HepG2 (cell line): Measurements from ENCODE around the gene VAC14. TPM values are rescaled to one million over a fixed set of nuclear protein-coding genes. Genes with fewer than 3 reads are reported as not detected.

Experiments
- MAFK ChIP-seq, 2 experiments: IDR thresholded peaks in 1 of 2; conservative IDR thresholded peaks in 1 of 2; 2 replicates each; pipeline ENCODE4 v1.6.1; 2011; ENCODE audit warnings: improper control_type of control experiment in 2 of 2, low read length in 2 of 2
- MED1 ChIP-seq: sonication (generic); formaldehyde crosslinking; IDR thresholded peaks from 2 replicates; pipeline ENCODE4 v1.4.0; 2020; ENCODE audit warnings: missing genetic modification reagents
- MLLT10 ChIP-seq: sonication (generic); formaldehyde crosslinking; IDR thresholded peaks from 2 replicates; pipeline ENCODE4 v1.4.0; 2020; ENCODE audit warnings: missing genetic modification reagents
- MLXIP ChIP-seq: sonication (generic); formaldehyde crosslinking; IDR thresholded peaks from 2 replicates; pipeline ENCODE4 v1.9.0; 2021; ENCODE audit warnings: missing genetic modification reagents, borderline replicate concordance
- NCOA5 ChIP-seq: sonication (generic); formaldehyde crosslinking; IDR thresholded peaks from 2 replicates; pipeline ENCODE4 v1.4.0; 2020; ENCODE audit warnings: missing genetic modification reagents
- RXRB ChIP-seq: IDR thresholded peaks from 2 replicates; pipeline ENCODE4 v1.6.1; 2016; ENCODE audit warnings: borderline replicate concordance, missing genetic modification reagents, missing compliant biosample characterization
- SMYD3 ChIP-seq: sonication (generic); formaldehyde crosslinking; IDR thresholded peaks from 2 replicates; pipeline ENCODE4 v1.8.1; 2023; ENCODE audit warnings: mild to moderate bottlenecking, missing genetic modification reagents
- ZNF264 ChIP-seq: sonication (generic); formaldehyde crosslinking; IDR thresholded peaks from 2 replicates; pipeline ENCODE4 v1.4.0; 2020; ENCODE audit warnings: missing genetic modification reagents
- ZNF354B ChIP-seq: sonication (generic); formaldehyde crosslinking; IDR thresholded peaks from 2 replicates; pipeline ENCODE4 v1.8.0; 2022; ENCODE audit warnings: mild to moderate bottlenecking, missing genetic modification reagents
- ZNF713 ChIP-seq: sonication (generic); formaldehyde crosslinking; IDR thresholded peaks from 2 replicates; pipeline ENCODE4 v1.4.0; 2020; ENCODE audit warnings: mild to moderate bottlenecking, missing genetic modification reagents
- ZSCAN21 ChIP-seq: sonication (generic); formaldehyde crosslinking; IDR thresholded peaks from 2 replicates; pipeline ENCODE4 v1.8.0; 2022; ENCODE audit warnings: mild to moderate bottlenecking, missing genetic modification reagents, moderate library complexity, borderline replicate concordance
- ZSCAN22 ChIP-seq: sonication (generic); formaldehyde crosslinking; IDR thresholded peaks from 2 replicates; pipeline ENCODE4 v1.4.0; 2020; ENCODE audit warnings: mild to moderate bottlenecking, missing genetic modification reagents
- polyA plus RNA-seq, 8 experiments: library from polyadenylated mRNA; depleted of rRNA in 3 of 8; stranded (reverse) in 7 of 8; unstranded in 1 of 8; fragments of >200 nt; fragmentation: Illumina TruSeq in 4 of 8; extraction: Trizol in 4 of 8; gene quantifications; 2 replicates each; pipeline versions ENCODE4 v1.2.1 to v1.2.3, GENCODE V29; 2011 to 2016; ENCODE audit warnings: low read depth in 4 of 8, missing spikeins in 1 of 8, mixed read lengths in 1 of 8; ENCODE audit not compliant: insufficient read depth in 1 of 8
- total RNA-seq, 5 experiments: library from RNA; depleted of rRNA; stranded (reverse); fragments of >200 nt; fragmentation: Illumina TruSeq; extraction: Trizol; gene quantifications; 2 replicates each; pipeline ENCODE4 v1.2.3, GENCODE V29; 2016; ENCODE audit warnings: low read depth in 1 of 5
- TF ChIP-seq, protein P1 (sequence below): sonication (generic); formaldehyde crosslinking; IDR thresholded peaks from 2 replicates; pipeline ENCODE4 v1.5.1; 2020; ENCODE audit warnings: missing genetic modification reagents, mild to moderate bottlenecking, borderline replicate concordance
- TF ChIP-seq, protein P2 (sequence below): sonication (generic); formaldehyde crosslinking; IDR thresholded peaks from 2 replicates; pipeline ENCODE4 v1.9.0; 2022; ENCODE audit warnings: low read depth, missing genetic modification reagents

The VAC14 gene
- total and polyA plus RNA-seq, 2 of the 13 experiments (the other 11 are each of a cell fraction or from before 2014, with no cell fraction given) = 23.5 to 24.6 TPM

DNA sequence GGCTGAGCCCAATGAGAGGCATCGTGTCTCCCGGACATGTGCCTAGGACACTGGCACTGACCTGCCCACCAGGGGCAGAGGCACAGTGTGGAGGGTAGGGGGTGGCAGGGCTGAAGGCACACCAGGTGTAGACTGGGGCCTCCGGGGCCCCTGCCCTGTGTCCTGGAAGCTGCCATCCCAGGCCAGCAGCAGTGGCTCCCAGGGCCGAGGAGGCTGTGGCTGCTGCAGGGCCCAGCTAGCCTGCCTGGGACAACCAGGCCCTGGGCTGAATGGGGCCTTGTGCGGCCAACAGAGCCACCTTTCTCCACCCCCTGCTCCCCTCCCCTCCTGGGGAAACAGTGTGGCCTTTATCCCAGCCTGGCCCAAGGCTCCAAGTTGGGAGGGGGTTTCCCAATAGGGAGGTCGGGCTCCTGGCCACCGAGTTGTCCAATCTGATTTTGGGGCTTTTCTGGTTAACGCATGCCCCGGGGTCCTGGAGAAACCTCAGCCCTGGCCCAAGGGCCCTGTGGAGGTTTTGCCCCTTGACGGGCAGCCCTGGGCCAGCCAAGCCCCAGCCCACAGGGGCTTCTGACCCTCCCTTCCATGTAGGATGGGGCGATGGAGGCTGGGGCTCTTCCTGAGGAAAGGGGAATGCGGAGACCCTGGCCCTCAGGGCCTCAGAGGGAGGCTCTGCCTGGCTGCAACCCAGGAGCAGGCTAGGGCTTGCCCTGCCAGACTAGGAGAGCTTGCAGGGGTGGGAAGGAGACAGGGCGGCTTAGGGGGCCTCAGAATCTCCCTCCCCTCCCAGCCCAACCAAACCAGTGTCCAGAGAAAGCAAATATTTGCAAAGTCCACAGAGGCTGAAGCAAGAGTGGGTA lies 119.3 kb downstream of the VAC14 start (continued):
- TF ChIP-seq, protein P1, sequence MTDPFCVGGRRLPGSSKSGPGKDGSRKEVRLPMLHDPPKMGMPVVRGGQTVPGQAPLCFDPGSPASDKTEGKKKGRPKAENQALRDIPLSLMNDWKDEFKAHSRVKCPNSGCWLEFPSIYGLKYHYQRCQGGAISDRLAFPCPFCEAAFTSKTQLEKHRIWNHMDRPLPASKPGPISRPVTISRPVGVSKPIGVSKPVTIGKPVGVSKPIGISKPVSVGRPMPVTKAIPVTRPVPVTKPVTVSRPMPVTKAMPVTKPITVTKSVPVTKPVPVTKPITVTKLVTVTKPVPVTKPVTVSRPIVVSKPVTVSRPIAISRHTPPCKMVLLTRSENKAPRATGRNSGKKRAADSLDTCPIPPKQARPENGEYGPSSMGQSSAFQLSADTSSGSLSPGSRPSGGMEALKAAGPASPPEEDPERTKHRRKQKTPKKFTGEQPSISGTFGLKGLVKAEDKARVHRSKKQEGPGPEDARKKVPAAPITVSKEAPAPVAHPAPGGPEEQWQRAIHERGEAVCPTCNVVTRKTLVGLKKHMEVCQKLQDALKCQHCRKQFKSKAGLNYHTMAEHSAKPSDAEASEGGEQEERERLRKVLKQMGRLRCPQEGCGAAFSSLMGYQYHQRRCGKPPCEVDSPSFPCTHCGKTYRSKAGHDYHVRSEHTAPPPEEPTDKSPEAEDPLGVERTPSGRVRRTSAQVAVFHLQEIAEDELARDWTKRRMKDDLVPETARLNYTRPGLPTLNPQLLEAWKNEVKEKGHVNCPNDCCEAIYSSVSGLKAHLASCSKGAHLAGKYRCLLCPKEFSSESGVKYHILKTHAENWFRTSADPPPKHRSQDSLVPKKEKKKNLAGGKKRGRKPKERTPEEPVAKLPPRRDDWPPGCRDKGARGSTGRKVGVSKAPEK (CRISPR knock-in tag) = peak; percentile 19; the same call in 1 of the 2 replicates
- TF ChIP-seq NCOA5 (CRISPR knock-in tag) (no peak), MLXIP (no peak; the same call in 1 of the 2 replicates), MAFK (conservative IDR thresholded peaks at IDR 0.05 in 1 of 2, IDR thresholded peaks at IDR 0.05 in 1 of 2; ENCODE audit: low read length in 2 of 2) (no peak), RXRB (CRISPR knock-in tag) (peak; percentile 51), ZNF354B (CRISPR knock-in tag) (no peak; the same call in 1 of the 2 replicates), ZNF713 (no peak), ZNF264 (CRISPR knock-in tag) (peak; percentile 65), MED1 (CRISPR knock-in tag) (peak; percentile 53), ZSCAN22 (CRISPR knock-in tag) (no peak), MLLT10 (CRISPR knock-in tag) (no peak), SMYD3 (CRISPR knock-in tag) (no peak), ZSCAN21 (peak; percentile 46)
- TF ChIP-seq, protein P2, sequence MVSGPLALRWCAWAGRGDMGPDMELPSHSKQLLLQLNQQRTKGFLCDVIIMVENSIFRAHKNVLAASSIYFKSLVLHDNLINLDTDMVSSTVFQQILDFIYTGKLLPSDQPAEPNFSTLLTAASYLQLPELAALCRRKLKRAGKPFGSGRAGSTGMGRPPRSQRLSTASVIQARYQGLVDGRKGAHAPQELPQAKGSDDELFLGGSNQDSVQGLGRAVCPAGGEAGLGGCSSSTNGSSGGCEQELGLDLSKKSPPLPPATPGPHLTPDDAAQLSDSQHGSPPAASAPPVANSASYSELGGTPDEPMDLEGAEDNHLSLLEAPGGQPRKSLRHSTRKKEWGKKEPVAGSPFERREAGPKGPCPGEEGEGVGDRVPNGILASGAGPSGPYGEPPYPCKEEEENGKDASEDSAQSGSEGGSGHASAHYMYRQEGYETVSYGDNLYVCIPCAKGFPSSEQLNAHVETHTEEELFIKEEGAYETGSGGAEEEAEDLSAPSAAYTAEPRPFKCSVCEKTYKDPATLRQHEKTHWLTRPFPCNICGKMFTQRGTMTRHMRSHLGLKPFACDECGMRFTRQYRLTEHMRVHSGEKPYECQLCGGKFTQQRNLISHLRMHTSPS (CRISPR knock-in tag) = peak; percentile 96; the same call in 1 of the 2 replicates
